HG03558 (cell line): ENCODE results near the gene ZSWIM3.

ENCODE experiments used
- ATAC-seq: cut with Tn5 transposase; IDR thresholded peaks from one replicate; pipeline ENCODE4 v1.9.1; 2021; ENCODE audit warnings: moderate number of reproducible peaks; ENCODE audit not compliant: unreplicated experiment; ENCODE audit errors: extremely low read depth

ZSWIM3 gene

GRCh38 chr20:45925821-45926506 is 68.5 kb downstream of the ZSWIM3 start:
- no peak for ATAC-seq

- ATAC-seq, result no peak
These were observed 69.3 kb downstream of the ZSWIM3 start for GRCh38 chr20:45926731-45927070.

GRCh38 chr20:45927071-45927878 is 69.9 kb downstream of the ZSWIM3 start:
- ATAC-seq, result no peak
